ENCODE measurements around the gene ABCB11. TPM values are rescaled to one million over a fixed set of nuclear protein-coding genes. Genes with fewer than 3 reads are reported as not detected.

ABCB11 gene
- total RNA-seq, 1 experiment from 2014 or later: 0.12 TPM

Other genes with a start within 250 kb of the ABCB11 start
- 3.1 TPM for gene NOSTRIN, start 228.7 kb downstream of the ABCB11 start, total RNA-seq (2021; ENCODE audit: unreplicated experiment)
- gene SPC25, start 140.9 kb downstream of the ABCB11 start, total RNA-seq (2021; ENCODE audit: unreplicated experiment): 29.8 TPM
- gene G6PC2, start 130.0 kb downstream of the ABCB11 start, total RNA-seq (2021; ENCODE audit: unreplicated experiment): not detected
- 0.15 TPM for gene DHRS9, start 38.2 kb upstream of the ABCB11 start, total RNA-seq (2021; ENCODE audit: unreplicated experiment)

Measured in HCT116 (cell line).